Esophagus muscularis mucosa (tissue), 3 donors: Measurements from ENCODE around the gene PSMD8.
A peak's percentile ranks its signal among the peaks of the same experiment; 100 is the strongest.

Experiments used
- CTCF ChIP-seq, 3 experiments: fragments of 200-600 bp in 2 of 3; fragments of 450-650 bp in 1 of 3; sonication (generic) in 2 of 3; IDR thresholded peaks; one replicate each; pipeline ENCODE4 v1.5.1; 2017 to 2019; ENCODE audit warnings: antibody characterized with exemption in 3 of 3, mild to moderate bottlenecking in 2 of 3, moderate library complexity in 1 of 3
- POLR2A ChIP-seq: fragments of 450-650 bp; IDR thresholded peaks from one replicate; pipeline ENCODE4 v1.6.1; 2017; ENCODE audit warnings: antibody characterized with exemption, moderate library complexity, mild to moderate bottlenecking, low read depth
- POLR2AphosphoS5 ChIP-seq, 2 donors: sonication (generic); formaldehyde crosslinking; IDR thresholded peaks; one replicate each; pipeline ENCODE4 v1.6.1; 2017; ENCODE audit warnings: antibody characterized with exemption in 2 of 2

- TF ChIP-seq CTCF (IDR thresholded peaks at IDR 0.05) (no peak), POLR2A (peak; percentile 15), POLR2AphosphoS5 (IDR thresholded peaks at IDR 0.05) (no peak)
Measured at GRCh38 chr19:38375748-38376147, 1.4 kb downstream of the PSMD8 start.
